GM21619 (cell line): Measurements from ENCODE around the gene SLC25A22.

Experiments used
- ATAC-seq: cut with Tn5 transposase; IDR thresholded peaks from one replicate; pipeline ENCODE4 v1.9.1; 2021; ENCODE audit not compliant: unreplicated experiment

SLC25A22 gene

DNA sequence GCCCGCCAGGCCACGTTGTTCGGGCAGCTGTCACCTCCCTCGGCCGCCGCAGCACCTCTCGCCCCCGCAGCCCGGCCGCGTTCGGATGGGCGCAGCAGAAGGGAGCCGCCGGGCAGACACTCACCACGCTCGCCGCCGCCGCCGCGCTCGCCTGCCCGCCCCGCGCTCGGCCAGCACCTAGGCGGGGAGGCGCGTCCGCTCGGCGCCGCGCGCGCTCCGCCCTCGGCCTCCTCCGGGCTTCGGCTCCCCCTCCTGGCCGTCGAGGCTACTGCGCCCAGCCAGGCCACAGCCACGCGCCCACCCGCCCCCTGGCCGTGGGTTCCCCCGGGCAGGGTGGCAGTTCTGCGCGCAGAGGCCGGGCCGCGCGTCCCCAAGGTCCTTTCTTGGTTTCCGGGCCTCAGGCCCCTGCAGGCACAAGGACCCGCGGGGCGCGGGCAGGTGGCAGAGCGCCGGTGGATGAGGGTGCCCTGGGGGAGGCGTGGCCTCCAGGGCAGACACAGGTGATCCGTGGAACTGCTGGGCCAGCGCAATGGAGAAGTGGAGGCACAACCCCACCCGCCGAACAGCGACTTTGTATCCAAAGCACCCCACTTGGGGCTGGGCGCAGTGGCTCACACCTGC is at the start of gene SLC25A22:
SLC25A22 (minus strand) TSS at position 189 of the 621 bp plus-strand sequence. CDS start 3,275 bp downstream, outside the sequence.
- peak; percentile 46 for ATAC-seq

DNA sequence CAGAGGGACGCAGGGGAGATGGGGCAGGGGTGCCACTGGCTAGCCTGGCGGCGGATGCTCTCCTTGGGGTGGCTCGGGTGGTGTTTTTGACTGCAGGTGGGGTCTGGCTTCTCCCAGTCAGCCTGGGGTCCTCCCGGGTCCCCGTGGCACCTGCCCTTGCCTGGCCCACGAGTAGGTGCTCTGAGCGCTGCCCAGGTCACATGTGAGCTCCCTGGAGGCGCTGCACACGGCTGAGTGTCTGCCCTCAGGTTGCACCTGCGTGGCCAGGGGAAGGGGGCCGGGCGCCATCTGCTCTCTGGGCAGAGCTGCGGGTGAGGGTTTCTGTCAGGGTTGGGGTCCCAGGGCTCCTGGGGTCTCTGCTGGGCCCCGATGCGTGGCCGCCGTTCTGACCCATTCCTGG is 49.8 kb upstream of the SLC25A22 start:
- no peak for ATAC-seq

DNA sequence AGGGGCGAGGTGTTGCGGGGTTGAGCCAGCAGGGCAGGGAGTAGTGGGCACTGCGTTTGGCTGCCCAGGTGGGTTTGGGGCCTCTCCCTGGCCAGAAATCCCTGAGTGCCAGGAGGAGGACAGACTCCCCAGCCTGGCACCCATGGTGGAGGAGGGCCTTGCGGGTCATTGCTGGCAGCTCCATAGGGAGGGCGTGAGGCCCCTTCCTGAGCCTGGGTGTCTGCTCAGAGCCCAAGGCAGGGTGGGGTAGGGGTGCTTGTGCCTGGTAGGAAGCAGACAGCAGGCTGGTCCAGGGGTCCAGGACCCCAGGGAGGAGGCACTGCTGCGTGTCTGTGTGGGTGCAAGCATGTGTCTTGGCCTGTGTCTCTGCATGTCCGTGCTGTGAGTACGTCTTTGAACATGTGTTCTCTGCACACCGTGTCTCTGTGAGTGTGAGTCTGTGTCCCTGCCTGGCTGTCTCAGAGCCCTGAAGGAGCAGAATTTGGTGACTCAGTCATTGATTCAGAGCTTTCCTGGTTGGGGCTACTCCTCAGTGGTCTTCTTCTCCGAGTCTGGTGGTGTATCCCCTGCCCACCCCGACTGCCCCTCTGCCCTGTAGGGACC is 48.5 kb upstream of the SLC25A22 start:
- ATAC-seq: no peak

DNA sequence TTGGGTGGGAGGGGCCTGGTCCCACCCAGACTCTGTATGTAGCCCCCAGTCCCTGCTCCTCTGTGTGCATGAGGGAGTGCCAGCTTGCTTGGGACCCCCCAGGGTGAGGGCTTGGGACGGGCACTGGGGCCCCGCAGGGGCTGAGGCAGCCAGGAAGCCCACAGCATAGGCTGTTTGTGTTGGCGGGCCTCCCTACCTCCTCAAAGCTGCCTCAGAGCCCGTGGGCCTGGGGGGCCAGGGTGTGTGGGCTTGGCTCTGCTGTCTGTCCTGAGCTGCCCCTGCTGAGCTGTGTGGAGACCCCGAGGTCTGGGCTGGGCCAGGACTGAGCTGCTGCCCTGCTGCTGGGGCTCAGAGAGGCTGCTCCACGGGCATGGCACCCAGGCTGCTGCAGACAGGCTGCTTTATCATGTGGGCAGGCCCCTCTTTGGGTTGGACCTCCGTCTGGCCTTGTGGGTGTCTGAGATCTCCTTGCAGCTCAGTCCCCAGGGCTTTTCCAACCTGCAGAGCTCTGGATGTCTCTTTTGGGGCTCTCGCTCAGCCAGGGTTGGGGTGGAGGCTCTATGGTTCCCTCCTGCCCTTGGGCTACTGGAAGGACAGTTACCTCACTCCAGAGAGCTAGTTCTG is 47.9 kb upstream of the SLC25A22 start:
- ATAC-seq: no peak

DNA sequence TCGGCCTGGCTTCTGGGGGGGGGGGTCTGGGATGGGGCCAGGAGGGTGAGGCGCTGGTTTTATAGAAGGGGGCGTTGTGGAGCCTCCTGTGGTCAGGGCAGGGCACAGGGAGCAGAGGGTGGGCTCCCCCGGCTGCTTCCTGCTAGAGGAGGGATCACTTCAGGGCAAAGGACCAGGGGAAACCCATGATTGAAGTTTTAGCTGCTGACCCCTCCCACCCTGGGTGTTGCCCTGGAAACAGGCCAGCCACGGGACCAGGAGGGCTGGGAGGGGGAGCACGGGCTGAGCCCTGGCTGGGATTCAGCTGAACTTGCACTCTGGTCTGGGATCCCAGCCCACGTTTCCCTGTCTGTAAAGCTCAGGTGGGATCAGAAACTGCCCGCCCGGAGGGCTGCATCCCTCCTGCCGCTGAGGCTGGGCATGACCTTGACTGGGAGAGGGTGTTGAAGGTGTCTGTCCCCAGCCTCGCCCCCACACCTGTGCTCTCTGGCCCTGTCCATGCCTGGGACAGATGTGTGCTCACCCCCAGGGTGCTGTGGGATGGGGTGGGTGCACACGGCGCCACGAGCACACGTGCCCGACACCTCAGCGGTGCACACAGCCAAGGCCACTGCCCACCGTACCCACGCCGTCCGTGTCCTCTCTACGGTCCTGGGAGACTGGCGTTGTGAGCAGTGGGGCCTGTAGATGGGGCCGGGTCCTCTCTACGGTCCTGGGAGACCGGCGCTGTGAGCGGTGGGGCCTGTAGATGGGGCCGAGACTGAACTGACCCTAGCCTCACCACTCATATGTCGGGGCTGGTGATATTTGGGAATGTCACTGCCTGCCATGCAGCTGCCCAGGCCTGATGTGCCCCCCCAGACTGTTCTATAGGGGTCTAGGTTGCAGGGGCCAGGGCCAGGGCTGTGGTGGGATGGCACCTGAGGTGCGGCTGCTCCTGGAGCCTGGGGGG is 46.9 kb upstream of the SLC25A22 start:
- ATAC-seq: no peak

DNA sequence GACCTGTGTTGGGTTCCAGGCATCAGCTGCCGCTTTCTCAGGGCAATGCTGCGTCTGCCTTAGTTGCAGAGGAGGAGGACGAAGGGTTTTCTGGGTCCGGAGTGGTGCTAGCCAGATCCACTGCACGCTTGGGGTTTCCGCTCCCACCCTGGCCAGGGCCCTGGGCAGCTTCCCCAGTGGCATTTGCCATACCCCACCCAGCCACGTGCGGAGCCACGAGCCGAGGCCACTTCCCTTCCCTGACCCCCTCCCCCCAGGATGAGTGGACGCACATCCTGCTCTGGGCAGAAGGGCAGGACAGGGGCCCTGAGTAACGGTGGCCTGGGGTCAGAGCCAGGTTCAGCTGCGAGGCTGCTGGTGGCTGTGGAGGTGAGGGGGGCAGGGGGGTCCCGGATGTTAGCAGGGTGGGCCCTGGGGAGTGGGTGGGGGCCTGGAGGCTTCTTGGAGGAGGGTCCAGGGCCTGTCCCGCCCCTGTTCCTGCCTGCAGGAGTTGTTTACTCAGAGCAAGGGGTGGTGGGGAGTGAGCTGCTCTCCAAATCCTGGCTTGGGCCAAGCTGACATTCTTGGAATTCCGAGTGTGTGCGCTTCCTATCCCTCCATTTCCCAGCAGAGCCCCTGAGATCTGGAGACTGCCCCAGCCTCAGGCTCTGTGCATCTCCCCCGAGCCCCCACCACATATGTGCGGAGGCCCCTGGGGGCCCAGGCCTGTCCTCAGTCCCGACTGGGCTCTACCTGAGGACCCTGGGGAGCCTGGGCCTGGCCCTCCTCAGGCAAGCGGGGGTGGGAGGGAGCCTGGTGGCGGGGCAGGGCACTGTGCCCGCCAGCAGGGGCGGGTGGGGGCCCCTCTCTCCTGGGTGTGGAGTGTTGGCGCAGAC is 46.0 kb upstream of the SLC25A22 start:
- no peak for ATAC-seq

DNA sequence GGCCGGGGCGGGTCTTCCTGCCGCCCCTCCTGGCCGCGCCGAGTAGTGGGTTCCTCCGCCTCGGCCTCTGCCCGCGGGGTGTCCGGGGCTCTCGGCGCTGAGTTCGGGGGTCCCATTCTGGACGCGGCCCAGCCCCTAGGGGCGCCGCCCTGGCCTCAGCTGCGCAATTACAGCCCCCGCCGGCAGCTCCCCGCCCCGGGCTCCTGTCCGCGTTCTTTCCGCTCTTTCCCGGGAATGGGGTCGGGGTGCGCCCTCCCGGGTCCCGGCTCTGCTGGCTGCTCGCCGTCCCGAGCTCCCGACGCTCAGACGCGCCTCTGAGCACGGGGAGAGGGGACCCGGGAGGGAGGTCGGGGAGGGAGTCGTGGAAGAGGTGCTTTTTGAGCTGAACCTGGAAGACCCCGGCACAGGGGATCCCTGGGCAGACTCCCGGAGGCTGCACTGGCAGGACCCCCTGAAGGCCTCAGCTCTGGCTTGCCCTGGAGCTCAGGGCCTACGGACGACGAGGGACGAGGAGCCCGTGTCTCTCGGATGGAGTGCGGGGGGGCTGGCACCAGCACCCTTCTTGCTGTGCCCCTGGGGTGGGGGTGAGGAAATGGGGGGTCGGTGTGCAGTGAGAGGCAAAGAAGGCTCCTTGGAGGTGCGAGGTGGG is 45.1 kb upstream of the SLC25A22 start:
- peak; percentile 11 for ATAC-seq

DNA sequence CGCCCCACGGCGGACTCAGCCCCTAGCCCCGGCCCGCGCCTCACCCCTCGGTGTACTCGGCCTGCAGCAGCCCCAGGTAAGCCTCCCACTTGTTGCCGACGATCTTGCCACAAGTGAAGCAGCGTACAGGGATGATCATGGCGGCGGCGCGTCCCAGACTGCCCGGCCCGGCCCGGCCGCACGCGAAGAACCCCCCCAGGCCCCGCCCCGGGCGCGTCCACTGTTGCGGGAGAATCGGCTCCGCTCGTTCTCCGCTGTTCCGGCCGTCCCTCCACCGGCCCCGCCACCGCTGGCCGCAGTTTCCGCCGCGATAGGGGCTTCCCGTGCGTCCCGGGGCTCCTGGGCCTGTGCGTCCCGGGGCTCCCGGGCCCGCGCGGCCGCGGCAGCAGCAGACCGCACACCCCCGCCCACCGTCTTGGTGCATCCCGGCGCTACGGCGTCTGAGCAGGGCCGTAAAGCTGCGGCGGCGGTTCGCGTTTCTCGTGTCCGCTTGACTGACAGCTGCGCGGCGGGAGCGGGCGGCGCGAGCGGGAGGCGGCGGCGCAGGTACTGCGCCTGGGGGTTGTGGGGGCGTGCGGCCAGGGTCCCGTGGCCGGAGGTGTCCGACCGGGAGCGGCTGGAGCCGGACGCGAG is 44.4 kb upstream of the SLC25A22 start, which contains the start of the genes POLR2L and TSPAN4:
POLR2L (minus strand) TSS at position 160 of the 633 bp plus-strand sequence; CDS start at position 139, 21 bp downstream.
TSPAN4 (plus strand) TSS at position 483 of the 633 bp plus-strand sequence. CDS start 7,453 bp downstream, outside the sequence.
- peak; percentile 58 for ATAC-seq

DNA sequence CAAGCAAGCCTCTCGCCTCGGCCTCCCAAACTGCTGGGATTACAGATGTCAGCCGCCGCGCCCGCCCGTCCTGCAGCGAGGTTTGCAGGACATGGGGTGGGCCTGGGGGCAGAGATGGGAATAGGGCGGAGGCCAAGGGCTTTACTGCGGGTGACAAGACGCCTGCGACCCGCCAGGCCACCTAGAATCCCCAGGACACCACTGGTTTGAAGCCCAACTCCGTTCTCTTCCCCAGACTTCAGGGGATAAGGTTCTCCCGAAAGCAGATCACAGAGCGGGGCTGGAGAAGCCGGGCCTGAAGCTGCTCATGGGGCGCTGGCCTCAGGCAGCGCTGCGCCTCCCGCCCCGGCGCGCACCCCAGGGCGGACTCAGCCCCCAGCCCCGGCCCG is 43.9 kb upstream of the SLC25A22 start:
- no peak for ATAC-seq

DNA sequence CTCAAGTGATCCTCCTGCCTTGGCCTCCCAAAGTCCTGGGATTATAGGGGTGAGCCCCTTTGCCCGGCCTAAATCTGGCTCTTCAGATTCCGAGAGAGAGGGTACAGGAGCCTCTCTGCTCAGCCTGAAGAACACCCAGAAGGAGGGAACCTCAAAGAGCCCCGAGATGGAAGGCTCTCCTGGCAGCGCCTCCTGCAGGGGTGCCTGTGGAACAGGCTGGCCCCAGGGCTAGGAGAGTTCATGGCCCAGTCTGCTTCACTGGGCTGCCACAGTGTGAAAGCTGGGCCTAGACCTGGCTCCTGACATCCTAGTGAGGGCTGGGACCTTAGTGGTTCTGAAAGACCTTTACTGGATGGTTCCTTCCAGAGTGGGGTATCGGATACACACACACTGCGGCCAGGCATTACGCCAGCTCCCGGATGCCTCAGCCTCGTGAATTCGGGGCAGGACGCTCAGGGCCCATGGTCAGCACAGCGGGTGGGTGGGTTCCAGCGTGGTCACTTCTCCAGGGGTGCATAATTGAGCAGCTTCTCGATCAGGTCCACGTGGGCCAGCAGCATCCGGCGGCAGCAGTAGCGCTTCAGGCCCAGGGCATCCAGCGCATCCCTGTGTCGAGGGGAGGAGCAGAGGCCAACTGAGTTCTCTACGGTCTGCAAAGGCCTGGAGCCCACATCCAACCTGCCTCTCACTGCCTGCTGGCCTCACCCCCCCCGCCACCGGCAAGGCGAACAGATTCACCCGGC is 42.0 kb upstream of the SLC25A22 start:
- ATAC-seq: no peak

DNA sequence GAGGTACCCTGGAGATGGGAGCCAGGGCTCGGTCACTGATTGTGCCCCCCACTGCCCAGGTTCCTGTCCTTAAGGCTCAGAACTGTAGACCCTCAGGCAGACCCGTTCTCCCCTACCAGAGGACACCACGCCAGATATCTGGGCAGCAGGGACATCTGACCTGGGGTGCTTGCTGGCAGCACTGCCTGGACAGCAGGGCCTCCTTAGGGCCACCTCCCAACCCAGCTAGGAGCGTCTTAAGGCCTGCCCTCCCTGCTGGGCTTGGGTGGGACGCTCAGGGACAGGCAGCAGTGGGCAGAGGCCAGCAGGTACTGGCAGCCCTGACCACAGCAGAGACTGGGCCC is 41.2 kb upstream of the SLC25A22 start:
- no peak for ATAC-seq

DNA sequence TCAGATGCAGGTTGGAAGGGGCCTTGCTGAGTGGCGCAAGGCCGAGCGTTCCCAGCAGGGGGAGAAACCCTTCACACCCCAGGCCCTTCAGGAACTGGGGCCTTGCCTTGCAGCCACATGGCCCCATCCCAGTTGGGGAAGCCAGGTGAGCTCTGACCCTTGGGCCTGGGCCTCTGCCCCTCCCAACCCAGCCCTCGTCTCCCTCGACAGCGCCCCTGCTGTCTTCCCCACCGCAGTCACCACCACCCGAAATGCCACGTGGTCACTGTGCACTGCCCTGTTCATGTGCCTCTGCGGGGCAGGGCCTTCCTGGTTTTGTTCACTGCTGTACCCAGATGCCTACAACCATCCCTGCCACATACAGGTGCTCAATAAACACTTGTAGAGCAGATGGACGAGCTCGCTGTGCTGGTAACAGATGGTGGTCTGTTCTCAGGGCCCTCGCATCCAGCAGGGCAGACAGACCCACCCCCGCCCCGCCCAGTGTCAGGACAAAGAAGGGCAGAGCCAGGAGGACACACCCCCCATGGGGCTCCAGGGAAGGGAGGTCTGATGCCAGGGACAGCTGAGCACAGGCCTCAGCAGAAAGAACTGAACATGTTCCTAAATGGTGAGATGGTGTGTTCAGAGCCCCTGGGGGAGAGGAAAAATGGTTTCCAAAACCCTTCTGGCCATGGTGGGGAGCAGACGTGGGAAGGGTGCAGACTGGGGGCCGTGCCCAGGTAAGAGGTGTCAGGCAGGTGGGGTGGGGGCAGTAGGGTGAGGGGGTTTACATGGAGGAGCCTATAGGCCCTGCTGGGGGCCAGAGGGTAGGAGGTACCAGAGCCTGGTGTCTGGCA is 40.6 kb upstream of the SLC25A22 start:
- no peak for ATAC-seq

DNA sequence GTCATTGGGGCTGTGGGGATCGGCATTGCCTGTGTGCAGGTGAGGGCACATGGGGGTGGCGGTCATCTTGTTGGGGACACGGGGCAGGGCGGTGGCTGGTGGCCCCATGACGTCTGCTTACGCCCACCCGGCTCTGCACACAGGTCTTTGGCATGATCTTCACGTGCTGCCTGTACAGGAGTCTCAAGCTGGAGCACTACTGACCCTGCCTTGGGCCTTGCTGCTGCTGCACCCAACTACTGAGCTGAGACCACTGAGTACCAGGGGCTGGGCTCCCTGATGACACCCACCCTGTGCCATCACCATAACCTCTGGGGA is 39.9 kb upstream of the SLC25A22 start:
- no peak for ATAC-seq

DNA sequence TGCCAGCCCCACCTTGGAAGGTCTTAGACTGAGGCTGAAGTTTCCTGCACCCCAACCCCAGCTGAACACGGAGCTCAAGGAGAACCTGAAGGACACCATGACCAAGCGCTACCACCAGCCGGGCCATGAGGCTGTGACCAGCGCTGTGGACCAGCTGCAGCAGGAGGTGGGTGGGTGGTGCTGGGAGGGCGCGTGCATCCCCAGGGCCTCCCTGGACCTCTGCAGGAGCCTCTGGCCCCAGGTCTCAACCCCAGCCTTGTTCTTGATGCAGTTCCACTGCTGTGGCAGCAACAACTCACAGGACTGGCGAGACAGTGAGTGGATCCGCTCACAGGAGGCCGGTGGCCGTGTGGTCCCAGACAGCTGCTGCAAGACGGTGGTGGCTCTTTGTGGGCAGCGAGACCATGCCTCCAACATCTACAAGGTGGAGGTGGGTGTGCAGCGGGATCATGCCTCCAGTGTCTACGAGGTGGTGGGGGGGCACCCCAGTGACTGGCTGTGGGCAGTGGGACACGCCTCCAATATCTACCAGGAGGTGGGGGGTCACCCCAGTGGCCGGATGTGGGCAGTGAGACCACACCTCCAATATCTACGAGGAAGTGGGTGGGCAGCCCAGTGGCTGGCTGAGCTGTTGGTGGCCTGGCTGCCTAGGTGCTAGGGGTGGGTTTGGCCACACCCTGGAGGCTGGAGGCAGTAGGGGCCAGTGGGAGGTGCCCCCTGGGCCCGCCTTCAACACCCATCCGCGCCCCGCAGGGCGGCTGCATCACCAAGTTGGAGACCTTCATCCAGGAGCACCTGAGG is 39.3 kb upstream of the SLC25A22 start:
- ATAC-seq: no peak

DNA sequence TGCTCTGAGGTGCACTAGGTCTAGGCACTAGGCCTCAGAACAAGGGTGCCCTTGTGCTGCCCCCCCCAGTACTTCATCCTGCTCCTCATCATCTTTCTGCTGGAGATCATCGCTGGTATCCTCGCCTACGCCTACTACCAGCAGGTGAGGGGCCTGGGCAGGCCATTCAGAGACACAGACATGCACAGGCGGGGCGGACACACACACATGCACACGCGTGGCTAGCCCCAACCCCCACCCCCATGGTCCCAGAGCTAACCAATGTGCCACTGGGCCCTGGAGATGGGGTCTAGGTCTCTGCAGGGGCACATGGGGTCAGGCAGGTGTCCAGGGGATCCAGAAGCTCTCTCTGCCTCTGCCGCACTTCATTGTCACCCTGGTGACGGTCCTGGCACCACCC is 38.6 kb upstream of the SLC25A22 start:
- no peak for ATAC-seq

DNA sequence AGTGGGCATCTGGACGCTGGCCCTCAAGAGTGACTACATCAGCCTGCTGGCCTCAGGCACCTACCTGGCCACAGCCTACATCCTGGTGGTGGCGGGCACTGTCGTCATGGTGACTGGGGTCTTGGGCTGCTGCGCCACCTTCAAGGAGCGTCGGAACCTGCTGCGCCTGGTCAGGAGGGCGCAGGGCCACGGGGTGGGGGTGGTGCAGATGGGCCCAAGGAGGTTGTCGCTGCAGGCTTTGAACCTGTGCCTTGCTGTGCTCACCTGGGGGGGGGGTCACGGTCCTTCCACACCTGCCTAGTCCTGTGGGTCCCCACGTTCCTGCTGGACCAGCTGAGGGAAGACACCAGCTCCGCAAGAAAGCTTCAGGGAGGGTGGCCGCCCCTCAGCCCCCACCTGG is 38.2 kb upstream of the SLC25A22 start:
- no peak for ATAC-seq
